NT2/D1 (cell line): Measurements from ENCODE around the gene SCLY.

Source experiments
- SUZ12 ChIP-seq: IDR thresholded peaks from 2 replicates; pipeline ENCODE4 v1.6.1; 2011; ENCODE audit not compliant: insufficient read length, insufficient read depth; ENCODE audit errors: extremely low read depth
- YY1 ChIP-seq: IDR thresholded peaks from 2 replicates; pipeline ENCODE4 v1.6.1; 2011; ENCODE audit not compliant: insufficient read length, insufficient read depth
- ZNF274 ChIP-seq: IDR thresholded peaks from 2 replicates; pipeline ENCODE4 v1.6.1; 2011; ENCODE audit warnings: mild to moderate bottlenecking, low read depth, low read length

GRCh38 chr2:238146884-238147544, 86.2 kb downstream of the SCLY start:
- no peak for TF ChIP-seq YY1
- TF ChIP-seq ZNF274: no peak
- no peak for TF ChIP-seq SUZ12
